Measurements from ENCODE around the gene EYA2.

Gene EYA2

DNA sequence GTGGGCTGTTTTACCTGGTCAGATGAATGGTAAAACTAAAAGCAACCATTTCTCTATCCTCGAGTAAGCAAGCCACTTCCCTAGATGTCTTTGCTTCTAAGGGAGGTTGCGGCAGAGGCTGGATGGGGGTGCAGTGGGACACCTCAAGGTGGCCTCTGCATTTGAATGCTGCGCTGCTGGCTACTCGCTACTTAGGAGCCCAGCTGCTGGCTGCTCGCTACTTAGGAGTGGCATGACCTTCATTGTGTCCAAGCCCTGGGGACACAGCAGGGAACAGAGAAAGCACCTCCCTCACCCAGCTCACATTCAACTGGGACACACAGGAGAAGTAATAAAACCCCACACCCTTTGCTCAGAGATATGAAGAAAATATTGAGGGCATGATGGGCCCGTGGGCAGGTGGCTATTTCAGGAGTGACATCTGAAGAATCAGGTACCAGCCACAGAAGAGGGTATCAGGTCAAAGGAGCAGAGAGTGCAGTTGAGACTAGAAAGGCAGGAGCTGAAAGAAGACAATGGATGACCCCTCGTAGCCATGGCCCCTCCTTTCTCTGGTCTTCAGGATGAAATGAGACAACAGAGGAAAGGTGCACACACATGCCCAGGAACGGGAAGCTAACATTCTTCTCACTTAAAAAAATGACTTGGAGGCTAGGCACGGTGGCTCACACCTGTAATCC lies 312.5 kb downstream of the EYA2 start:
- TF ChIP-seq, protein P1, sequence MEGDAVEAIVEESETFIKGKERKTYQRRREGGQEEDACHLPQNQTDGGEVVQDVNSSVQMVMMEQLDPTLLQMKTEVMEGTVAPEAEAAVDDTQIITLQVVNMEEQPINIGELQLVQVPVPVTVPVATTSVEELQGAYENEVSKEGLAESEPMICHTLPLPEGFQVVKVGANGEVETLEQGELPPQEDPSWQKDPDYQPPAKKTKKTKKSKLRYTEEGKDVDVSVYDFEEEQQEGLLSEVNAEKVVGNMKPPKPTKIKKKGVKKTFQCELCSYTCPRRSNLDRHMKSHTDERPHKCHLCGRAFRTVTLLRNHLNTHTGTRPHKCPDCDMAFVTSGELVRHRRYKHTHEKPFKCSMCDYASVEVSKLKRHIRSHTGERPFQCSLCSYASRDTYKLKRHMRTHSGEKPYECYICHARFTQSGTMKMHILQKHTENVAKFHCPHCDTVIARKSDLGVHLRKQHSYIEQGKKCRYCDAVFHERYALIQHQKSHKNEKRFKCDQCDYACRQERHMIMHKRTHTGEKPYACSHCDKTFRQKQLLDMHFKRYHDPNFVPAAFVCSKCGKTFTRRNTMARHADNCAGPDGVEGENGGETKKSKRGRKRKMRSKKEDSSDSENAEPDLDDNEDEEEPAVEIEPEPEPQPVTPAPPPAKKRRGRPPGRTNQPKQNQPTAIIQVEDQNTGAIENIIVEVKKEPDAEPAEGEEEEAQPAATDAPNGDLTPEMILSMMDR (IDR thresholded peaks at IDR 0.05) = no peak

DNA sequence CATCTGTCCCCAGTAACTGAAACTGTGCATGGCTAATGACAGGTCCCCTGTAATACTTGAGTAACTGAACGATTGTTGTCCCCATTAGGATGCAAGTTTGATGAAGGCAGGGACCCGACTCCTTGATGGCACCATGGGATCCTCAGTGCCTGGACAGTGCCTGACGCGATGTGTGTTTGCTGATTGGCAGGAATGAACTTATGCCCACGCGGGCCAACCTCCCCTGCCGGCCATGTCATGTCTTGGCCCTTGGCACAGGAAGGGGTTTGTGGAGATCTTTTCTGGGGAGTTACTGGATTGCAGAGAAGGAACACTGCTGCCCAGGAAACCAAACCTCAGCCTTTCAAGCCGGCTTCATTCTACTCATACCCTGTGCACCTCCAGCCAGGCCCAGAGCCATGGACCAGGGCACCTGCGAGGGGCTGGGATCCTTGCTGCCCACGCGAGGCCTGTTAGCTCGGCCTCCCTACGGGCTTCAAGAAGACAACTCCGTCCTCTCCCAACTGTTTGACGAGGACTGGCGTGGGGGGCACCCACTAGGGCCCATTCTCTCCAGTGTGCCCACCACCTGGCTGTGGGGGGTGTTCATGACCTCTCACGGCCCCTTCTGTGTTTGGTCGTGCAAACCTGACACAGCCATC lies 314.0 kb downstream of the EYA2 start:
- TF ChIP-seq, protein P1 (IDR thresholded peaks at IDR 0.05) = no peak

DNA sequence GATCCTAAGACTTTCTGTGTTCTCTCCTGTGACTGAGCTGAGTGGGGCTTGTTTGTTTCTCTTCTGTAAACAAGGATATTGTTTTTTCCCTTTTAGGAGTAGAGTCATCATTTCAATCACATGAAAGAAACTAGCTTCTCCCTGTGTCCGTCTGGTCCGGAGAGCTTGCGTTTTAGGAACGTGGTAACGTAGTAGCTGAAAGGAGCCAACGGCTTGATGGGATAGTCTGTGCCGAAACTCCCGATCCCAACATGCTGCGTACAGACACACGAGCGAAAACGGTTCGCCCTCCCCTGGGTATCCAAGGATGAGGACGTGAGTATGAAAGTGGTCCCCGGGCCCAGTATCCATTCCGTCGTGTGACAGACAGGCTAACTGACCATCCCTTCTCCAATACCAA lies 315.3 kb downstream of the EYA2 start:
- TF ChIP-seq, protein P1 (IDR thresholded peaks at IDR 0.05) = no peak

DNA sequence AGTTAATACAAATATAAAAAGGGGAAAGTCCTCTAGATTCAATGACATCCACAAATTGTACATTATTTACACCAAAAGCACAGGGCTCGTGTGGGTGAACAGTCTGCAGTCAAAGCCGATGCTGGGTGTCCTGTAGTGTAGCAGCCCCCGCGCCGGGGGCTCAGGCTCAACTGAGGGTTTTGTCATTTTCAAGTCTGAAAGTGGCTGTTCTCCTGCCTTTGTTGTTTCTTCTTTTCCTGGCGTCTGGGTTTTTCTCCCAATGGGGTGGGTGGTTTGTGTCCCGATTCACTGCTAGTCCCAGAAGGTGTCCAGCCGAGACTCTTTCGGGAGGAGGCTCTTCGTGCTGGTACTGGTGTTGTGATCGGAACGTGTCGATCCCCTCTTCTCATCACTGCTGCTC lies 315.8 kb downstream of the EYA2 start:
- TF ChIP-seq, protein P1 (IDR thresholded peaks at IDR 0.05) = no peak

DNA sequence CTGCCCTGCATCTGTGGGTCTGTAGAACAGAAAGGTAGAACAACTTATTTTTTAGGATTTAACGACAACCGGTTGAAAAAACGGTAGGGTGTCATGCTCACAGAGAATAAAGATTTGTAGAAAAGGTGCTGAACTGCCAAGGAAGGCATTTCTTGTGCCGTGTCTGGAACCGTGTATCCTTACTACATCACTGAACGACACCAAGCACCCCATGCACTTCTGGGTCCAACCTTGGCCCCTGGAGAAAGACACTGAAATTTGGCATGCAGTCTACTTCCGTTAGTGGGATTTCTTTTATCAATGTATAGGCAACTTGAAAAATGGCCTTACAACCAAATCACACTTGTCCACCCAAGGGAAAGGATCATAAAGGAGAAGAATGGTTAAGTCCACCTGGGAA lies 316.4 kb downstream of the EYA2 start:
- TF ChIP-seq, protein P1 (IDR thresholded peaks at IDR 0.05) = no peak

DNA sequence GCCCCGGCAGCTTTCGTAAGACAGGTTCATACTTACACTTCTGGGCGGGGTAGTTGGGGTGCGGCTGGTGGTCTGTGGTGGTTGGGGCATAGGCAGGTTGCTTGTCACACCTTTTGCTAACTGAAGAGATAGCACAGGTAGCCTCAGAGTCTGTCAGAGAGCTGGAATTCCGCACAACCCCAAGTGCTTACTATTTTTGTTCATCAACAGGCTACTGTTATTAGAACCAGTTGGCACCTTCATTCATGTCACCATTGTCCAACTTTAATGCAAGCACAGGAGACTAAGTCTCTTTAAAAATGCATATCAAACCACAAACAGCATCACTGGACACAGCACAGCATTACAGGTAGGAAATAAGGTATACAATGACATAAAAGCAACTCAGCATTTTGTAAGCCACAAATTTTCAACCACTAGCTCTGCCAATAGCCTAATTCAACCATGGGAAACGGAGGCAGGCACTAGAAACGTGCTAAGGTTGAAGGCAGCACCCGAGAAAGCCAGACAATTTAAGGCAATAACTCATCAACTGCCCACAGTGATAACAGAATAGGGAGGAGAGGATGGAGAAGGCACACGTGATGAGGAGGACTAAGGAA lies 318.1 kb downstream of the EYA2 start:
- TF ChIP-seq, protein P1 (IDR thresholded peaks at IDR 0.05) = no peak

DNA sequence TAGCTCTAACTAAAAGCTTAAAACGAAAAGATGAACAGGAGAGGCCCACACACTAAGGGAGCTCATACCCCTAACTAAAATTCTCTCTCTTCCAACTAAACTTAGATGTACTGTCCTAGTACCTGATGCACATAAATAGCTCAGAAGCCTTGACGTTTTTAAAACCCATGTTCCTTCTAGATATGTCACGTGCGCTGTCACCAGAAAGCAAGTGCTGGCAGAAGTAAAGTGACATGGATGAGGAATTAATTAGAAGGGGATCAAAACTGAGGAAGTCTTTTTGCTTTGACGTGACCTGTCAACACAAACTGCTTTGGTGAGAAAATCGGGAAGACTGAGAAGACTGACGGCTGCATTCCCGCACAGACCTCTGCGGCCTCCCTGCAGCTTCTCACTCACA lies 319.3 kb downstream of the EYA2 start:
- TF ChIP-seq, protein P1 (IDR thresholded peaks at IDR 0.05) = no peak

Measured in LNCAP (cell line).